GM10266 (cell line): ENCODE data around the gene CLEC3B.

Source experiments
- DNase-seq: peaks from one replicate; pipeline ENCODE4 v3.0.0; 2012; ENCODE audit errors: extremely low spot score
- CTCF ChIP-seq: IDR thresholded peaks from 2 replicates; pipeline ENCODE4 v1.5.1; 2012; ENCODE audit warnings: mild to moderate bottlenecking, low read depth; ENCODE audit not compliant: control insufficient read depth, insufficient read depth; ENCODE audit errors: missing control alignments

The CLEC3B gene

GRCh38 chr3:45012577-45012976 is 13.5 kb upstream of the CLEC3B start:
- no peak for TF ChIP-seq CTCF

GRCh38 chr3:45016916-45017315 is 9.2 kb upstream of the CLEC3B start:
- DNase-seq = no peak
- TF ChIP-seq CTCF = no peak

More at GRCh38 chr3:45012577-45012976, 13.5 kb upstream of the CLEC3B start:
- no peak for DNase-seq

- no peak for TF ChIP-seq CTCF
- DNase-seq = no peak
These were observed 8.3 kb upstream of the CLEC3B start for GRCh38 chr3:45017821-45018220.

- DNase-seq = no peak
- no peak for TF ChIP-seq CTCF
These were observed 5.6 kb upstream of the CLEC3B start for GRCh38 chr3:45020534-45020933.

GRCh38 chr3:45021524-45022297 is 4.4 kb upstream of the CLEC3B start:
- no peak for DNase-seq
- TF ChIP-seq CTCF = no peak

GRCh38 chr3:45023675-45024074 is 2.4 kb upstream of the CLEC3B start:
- DNase-seq = no peak
- no peak for TF ChIP-seq CTCF

GRCh38 chr3:45024542-45025255 is 1.4 kb upstream of the CLEC3B start:
- no peak for DNase-seq
- no peak for TF ChIP-seq CTCF
